Keratinocyte (primary cell): ENCODE results near the gene LRAT. TPM values are rescaled to one million over a fixed set of nuclear protein-coding genes. Genes with fewer than 3 reads are reported as not detected.

ENCODE experiments used
- DNase-seq: peaks from one replicate; pipeline ENCODE4 v3.0.0-alpha.2; 2011; ENCODE audit warnings: low read depth, missing footprints, low spot score
- FAIRE-seq: peaks from 2 replicates; lab custom pipeline; 2011; peaks lifted over from hg19 to GRCh38; lab: Jason Lieb, UNC
- H2AFZ ChIP-seq: 2 replicates; pipeline ENCODE4 v1.6.0; 2012; ENCODE audit warnings: low read length, control low read depth, inconsistent platforms; ENCODE audit not compliant: control insufficient read depth
- H3K27ac ChIP-seq: 2 replicates; pipeline ENCODE4 v1.5.1; 2011; ENCODE audit warnings: low read length; ENCODE audit not compliant: control insufficient read depth, insufficient read depth
- H3K27me3 ChIP-seq: 3 replicates; pipeline ENCODE4 v1.6.0; 2011; ENCODE audit warnings: low read length; ENCODE audit not compliant: control insufficient read depth, insufficient read depth; ENCODE audit errors: extremely low read depth
- H3K36me3 ChIP-seq, 2 experiments: 2 replicates in 1 of 2; 3 replicates in 1 of 2; pipeline ENCODE4 v1.5.1; 2011; ENCODE audit warnings: low read length in 2 of 2, mild to moderate bottlenecking in 1 of 2; ENCODE audit not compliant: control insufficient read depth in 2 of 2, insufficient read depth in 2 of 2; ENCODE audit errors: extremely low read depth in 1 of 2
- H3K4me1 ChIP-seq: 3 replicates; pipeline ENCODE4 v1.5.1; 2011; ENCODE audit warnings: low read length; ENCODE audit not compliant: control insufficient read depth, insufficient read depth; ENCODE audit errors: extremely low read depth
- H3K4me2 ChIP-seq: 3 replicates; pipeline ENCODE4 v1.6.0; 2011; ENCODE audit warnings: low read depth, low read length; ENCODE audit not compliant: control insufficient read depth, insufficient read depth; ENCODE audit errors: extremely low read depth
- H3K4me3 ChIP-seq, 3 experiments: fragments of 200-600 bp in 1 of 3; sonication (generic) in 1 of 3; 2 replicates in 2 of 3; 3 replicates in 1 of 3; pipeline ENCODE4 v1.5.1; 2011 to 2016; ENCODE audit warnings: low read length in 3 of 3, mild to moderate bottlenecking in 3 of 3, control low read depth in 2 of 3, inconsistent platforms in 1 of 3, low read depth in 1 of 3, mixed read lengths in 1 of 3, mixed run types in 1 of 3, moderate library complexity in 1 of 3; ENCODE audit not compliant: control insufficient read depth in 2 of 3, insufficient read depth in 2 of 3; ENCODE audit errors: extremely low read depth in 1 of 3
- H3K79me2 ChIP-seq: 2 replicates; pipeline ENCODE4 v1.6.0; 2012; ENCODE audit warnings: low read length; ENCODE audit not compliant: control insufficient read depth, insufficient read depth
- H3K9ac ChIP-seq: 3 replicates; pipeline ENCODE4 v1.6.0; 2011; ENCODE audit warnings: low read length; ENCODE audit not compliant: control insufficient read depth, insufficient read depth; ENCODE audit errors: extremely low read depth
- H3K9me1 ChIP-seq: 3 replicates; pipeline ENCODE4 v1.6.0; 2011; ENCODE audit warnings: low read length; ENCODE audit not compliant: control insufficient read depth, insufficient read depth; ENCODE audit errors: extremely low read depth
- H3K9me3 ChIP-seq: 2 replicates; pipeline ENCODE4 v1.5.1; 2012; ENCODE audit warnings: low read depth, low read length; ENCODE audit not compliant: control insufficient read depth
- H4K20me1 ChIP-seq: 3 replicates; pipeline ENCODE4 v1.6.0; 2011; ENCODE audit warnings: low read length; ENCODE audit not compliant: control insufficient read depth, insufficient read depth; ENCODE audit errors: extremely low read depth
- CTCF ChIP-seq, 3 experiments: IDR thresholded peaks in 1 of 3; conservative IDR thresholded peaks in 1 of 3; optimal IDR thresholded peaks in 1 of 3; 2 replicates in 2 of 3; 3 replicates in 1 of 3; pipeline versions ENCODE3 to v1.5.1; 2011; ENCODE audit warnings: low read length in 3 of 3, mild to moderate bottlenecking in 3 of 3, moderate library complexity in 2 of 3, control low read depth in 1 of 3, inconsistent platforms in 1 of 3; ENCODE audit not compliant: insufficient read depth in 2 of 3; ENCODE audit errors: extremely low read depth in 1 of 3
- EZH2 ChIP-seq: IDR thresholded peaks from one replicate; pipeline ENCODE4 v1.6.1; 2012; ENCODE audit warnings: inconsistent platforms, mild to moderate bottlenecking, low read length, moderate library complexity
- dilution Hi-C: fragments of 300-500 bp; cut with MboI; formaldehyde crosslinking; loops from one replicate; pipeline ENCODE4 v1.7.0; 2020; ENCODE audit warnings: low sequenced_read_pairs; ENCODE audit not compliant: extremely low pct_ligation_motif_present
- polyA plus RNA-seq, 5 experiments: library from polyadenylated mRNA; depleted of rRNA in 3 of 5; stranded (reverse) in 3 of 5; stranded (forward) in 1 of 5; unstranded in 1 of 5; fragments of >200 nt; gene quantifications; 1 replicate in 1 of 5; 2 replicates in 3 of 5; 3 replicates in 1 of 5; pipeline versions ENCODE4 v1.2.1 to v1.2.3, GENCODE V29; 2011 to 2012; ENCODE audit warnings: missing spikeins in 2 of 5, low read depth in 1 of 5, low replicate concordance in 1 of 5

Gene LRAT
- polyA plus RNA-seq, 1 donor (not counting 4 experiments of a cell fraction or from before 2014, with no cell fraction given) = 2.3 TPM

- TF ChIP-seq EZH2 (no peak), CTCF (optimal IDR thresholded peaks at IDR 0.05 in 1 of 3, IDR thresholded peaks at IDR 0.05 in 1 of 3, conservative IDR thresholded peaks at IDR 0.05 in 1 of 3; ENCODE audit: extremely low read depth in 1 of 3, insufficient read depth in 2 of 3, low read length in 3 of 3) (no peak)
- no peak overlapping the region for H3K9ac ChIP-seq
- no peaks in the 10 kb centered on the region for H3K9me3 ChIP-seq
- peaks cover 23% of the 10 kb centered on the region for H3K4me1 ChIP-seq
- peak overlapping the region; percentile 25 for H3K4me2 ChIP-seq
- no peak overlapping the region for H2AFZ ChIP-seq
- DNase-seq (no peak), FAIRE-seq (no peak)
- H3K79me2 ChIP-seq = no peaks in the 10 kb centered on the region
- peak overlapping the region; percentile 39 for H3K27ac ChIP-seq
- peaks cover 23% of the 10 kb centered on the region for H3K27me3 ChIP-seq
- no peaks in the 10 kb centered on the region for H3K9me1 ChIP-seq
- no peaks in the 10 kb centered on the region for H3K36me3 ChIP-seq
- dilution Hi-C loops = no loop called here
- H4K20me1 ChIP-seq = no peaks in the 10 kb centered on the region
- H3K4me3 ChIP-seq = no peak overlapping the region
Observed at GRCh38 chr4:154739111-154739510, 4.7 kb upstream of the LRAT start.

GRCh38 chr4:154740462-154740861 is 3.3 kb upstream of the LRAT start:
- no peak for DNase-seq
- Histone ChIP-seq H3K79me2 (no peaks in the 10 kb centered on the region), H2AFZ (no peak overlapping the region), H3K9ac (no peak overlapping the region), H3K4me3 (no peak overlapping the region), H3K9me1 (no peaks in the 10 kb centered on the region), H4K20me1 (no peaks in the 10 kb centered on the region), H3K27ac (no peak overlapping the region), H3K9me3 (no peaks in the 10 kb centered on the region), H3K4me2 (no peak overlapping the region), H3K4me1 (peaks cover 29% of the 10 kb centered on the region), H3K36me3 (no peaks in the 10 kb centered on the region), H3K27me3 (peaks cover 34% of the 10 kb centered on the region)
- dilution Hi-C loops = no loop called here
- TF ChIP-seq EZH2 (no peak), CTCF (optimal IDR thresholded peaks at IDR 0.05 in 1 of 3, IDR thresholded peaks at IDR 0.05 in 1 of 3, conservative IDR thresholded peaks at IDR 0.05 in 1 of 3; ENCODE audit: extremely low read depth in 1 of 3, insufficient read depth in 2 of 3, low read length in 3 of 3) (no peak)
- FAIRE-seq = no peak
